Effector CD8-positive, alpha-beta T cell (primary cell): ENCODE results near the gene LCORL.
"Not testable (repeated sequence)": the region's sequence is repeated elsewhere in the genome, so short reads cannot be mapped to it uniquely, and the experiment has no call there.

Experiments used
- DNase-seq: peaks from one replicate; lab custom pipeline; 2025; lab: John Stamatoyannopoulos, UW
- total RNA-seq, 4 experiments: gene quantifications; one replicate each; lab custom pipeline; 2026; lab: John Stamatoyannopoulos, UW

Gene LCORL
- 24.3 to 43.9 (median 32.2) reads per million in 4 experiments for total RNA-seq

DNA sequence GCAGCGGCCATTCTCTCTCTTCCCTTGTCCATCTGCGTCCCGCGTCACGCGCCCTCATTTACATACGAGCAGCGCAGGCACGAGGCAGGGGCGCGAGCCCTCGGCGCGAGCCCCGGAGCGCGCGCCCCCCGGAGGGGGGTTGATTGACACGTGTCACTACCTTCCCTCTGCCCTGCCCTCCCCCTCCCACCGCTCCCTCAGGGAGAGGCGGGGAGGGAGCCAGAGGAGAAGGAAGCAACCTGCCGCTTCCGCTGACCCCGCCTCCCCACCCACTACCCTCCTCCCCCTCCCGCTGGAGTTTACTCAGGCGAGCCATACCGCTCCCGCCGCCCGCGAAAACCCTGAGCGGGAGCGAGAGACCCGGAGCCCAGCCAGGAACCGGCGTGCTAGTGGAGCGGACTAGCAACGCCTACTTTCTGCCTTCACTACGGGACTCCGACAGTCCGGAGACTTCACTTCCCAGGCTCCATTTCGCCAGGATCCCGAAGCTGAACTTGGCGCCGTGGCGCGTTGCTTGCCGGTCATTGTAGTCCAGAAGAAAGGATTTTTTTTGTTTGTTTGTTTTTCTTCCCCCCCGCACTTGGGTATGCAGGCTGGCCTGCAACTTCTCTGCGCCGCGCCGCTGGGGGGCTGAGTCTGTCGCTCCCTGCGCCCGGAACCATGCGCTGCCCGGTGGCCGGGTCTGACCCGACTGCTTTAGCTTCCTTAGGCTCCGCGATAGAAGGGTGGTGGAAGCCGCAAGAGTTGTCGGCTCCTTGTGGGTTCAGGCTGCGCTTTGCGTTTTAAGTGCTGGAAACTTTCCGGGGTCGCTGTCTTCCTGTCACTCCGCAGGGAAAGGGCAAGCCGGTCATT lies at the start of gene LCORL:
TSS of gene LCORL (minus strand) at position 36 of the 852 bp plus-strand sequence. CDS start at position 32, 4 bp downstream.
- DNase-seq, result peak; percentile 84

DNA sequence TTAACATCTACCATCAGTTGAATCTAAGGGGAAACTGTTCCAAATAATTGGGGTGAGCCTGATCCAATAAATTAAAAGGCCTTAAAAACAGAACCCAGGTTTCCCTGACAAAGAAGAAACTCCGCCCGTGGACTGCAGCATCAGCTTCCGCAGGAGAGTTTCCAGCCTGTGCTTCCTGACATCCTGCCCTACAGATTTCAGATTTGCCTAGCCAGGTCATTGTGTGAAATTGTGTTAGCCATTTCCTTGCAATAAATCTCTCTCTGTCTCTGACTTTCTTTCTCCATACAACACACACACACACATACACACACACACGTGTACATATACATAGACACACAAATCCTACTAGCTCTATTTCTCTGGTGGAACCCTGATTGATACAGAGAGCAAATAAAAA lies 48.3 kb upstream of the LCORL start:
- no peak for DNase-seq

DNA sequence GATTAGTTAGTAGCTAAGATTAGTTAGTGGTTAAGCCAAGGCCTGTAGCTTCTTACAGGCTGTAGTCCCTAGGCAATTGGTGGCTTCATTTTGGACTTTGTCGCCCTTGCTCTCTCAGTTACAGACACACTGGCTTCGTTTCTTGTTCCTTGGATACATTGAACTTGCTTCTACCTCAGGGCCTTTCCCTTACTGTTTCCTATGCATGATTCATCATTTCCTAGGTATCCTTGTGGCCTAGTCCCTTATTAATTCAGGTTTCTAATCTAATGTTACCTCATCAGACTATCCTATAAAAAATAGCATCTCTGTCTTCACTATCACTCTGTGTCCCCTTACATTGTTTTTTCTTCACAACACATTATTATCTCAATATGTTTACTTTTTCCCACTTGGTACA lies 45.5 kb upstream of the LCORL start:
- DNase-seq, result no peak

DNA sequence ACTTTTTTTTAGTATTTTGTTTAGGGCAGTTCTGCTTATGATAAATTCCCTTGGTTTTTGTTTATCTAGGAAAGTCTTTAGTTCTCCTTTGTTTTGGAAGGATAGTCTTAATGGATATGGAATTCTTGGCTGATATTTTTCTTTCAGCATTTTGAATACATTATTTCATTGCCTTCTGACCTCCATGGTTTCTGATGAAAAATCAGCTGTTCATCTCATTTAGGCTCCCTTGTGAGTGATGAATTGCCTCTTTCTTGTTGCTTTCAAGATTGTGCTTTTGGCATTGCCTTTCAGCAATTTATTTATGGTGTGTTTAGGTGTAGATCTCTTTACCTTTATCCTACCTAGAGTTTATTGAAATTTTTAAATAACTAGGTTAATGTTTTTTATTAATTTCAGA lies 41.5 kb upstream of the LCORL start:
- no peak for DNase-seq

DNA sequence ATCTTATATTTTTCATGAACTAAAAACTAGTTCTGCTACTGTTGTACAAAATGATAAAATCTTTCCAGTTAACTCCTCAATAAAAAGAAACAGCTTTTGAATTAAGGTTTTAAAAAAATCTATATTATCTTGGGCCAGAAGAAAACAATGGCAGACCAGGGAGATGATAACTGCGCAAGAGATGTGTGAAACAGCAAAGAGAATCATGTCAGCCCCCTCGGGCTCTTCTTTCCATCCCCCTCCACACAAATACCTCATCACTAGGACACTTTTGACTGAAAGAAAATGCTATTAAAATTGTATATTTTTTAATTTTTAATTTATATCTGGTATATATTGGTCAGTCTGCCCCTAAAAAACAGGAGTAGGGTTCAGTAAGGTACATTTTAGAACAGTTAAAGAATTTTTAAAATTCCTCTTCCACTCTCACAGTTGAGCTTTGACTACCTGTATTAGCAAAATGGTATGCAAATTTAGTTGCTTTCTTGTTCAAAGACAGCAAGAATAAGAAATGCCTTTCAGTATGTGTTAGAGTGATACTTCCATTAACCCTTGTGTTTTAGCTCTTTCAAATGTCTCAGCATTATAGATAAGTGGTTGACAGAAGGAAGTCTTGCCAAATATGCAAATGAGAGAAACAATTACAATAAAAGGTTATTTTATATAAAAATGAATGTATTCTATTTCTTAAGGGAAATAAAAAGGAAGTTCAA lies 36.4 kb upstream of the LCORL start:
- DNase-seq, result no peak

DNA sequence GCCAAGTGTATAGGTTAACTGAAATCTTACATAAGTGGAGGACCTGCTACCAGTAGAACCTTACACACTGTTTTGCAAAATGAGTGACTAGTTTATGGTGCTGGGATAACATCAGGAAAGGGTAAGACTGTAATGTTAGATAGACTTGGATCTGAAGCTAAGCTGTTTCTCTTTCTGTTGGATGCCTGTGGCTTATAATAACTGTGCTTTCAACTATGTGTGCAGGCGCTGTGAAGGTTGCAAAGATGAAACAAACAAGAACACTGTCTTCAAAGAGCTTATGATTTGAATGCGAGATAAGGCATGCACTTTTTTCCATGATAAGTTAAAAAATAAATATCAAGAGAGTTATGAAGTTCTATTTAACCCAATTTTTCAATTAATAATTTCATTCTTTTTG lies 34.5 kb upstream of the LCORL start:
- DNase-seq, result no peak

DNA sequence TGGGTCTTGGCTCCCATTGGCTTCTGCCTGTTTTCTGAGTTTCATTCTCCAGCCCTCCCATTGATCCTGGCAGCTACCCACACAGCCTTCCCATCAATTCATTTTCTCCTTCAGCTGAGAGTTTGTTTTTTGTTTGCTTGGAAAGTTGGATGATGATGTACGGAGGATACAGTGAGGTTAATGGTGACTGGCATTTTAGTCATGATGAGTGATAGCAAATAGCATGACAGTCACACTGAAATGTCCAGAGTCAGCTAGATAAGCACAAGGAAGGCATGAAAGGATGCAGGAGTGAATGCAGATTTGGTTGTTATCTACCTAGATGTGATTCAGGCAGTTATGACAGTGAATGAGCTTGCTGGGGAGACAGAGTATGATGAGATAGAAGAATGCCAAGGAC lies 30.6 kb upstream of the LCORL start:
- DNase-seq, result no peak

DNA sequence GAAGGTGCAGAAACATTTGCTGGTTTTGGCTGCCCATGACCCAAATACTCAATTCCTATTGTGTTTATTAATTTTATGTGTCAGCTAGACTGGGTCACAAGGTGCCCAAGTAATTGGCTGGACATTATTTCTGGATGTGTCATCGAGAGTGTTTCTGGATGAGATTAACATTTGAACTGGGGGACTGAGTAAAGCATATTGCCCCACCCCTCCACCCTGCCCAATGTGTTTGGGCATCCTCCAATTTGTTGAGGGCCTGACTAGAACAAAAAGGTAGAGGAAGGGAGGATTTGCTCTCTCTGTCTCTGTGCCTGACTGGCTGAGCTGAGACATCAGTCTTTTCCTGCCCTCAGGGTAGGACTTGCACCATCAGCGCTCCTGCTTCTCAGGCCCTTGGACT lies 29.7 kb upstream of the LCORL start:
- DNase-seq, result no peak

DNA sequence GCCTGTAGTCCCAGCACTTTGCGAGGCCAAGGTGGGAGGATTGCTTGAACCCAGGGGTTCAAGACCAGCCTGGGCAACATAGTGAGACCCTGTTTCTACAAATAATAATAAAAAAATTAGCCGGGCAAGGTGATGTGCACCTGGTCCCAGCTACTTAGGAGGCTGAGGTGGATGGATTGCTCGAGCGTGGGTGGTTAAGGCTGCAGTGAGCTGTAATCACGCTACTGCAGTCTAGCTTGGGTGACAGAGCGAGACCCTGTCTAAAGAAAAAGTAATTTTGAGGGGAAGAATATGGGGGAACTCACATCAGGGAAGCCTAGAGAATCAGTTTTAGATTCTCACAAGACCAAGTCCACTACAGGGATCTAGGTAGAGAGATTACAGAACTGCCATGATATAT lies 28.9 kb upstream of the LCORL start:
- DNase-seq, result no peak

DNA sequence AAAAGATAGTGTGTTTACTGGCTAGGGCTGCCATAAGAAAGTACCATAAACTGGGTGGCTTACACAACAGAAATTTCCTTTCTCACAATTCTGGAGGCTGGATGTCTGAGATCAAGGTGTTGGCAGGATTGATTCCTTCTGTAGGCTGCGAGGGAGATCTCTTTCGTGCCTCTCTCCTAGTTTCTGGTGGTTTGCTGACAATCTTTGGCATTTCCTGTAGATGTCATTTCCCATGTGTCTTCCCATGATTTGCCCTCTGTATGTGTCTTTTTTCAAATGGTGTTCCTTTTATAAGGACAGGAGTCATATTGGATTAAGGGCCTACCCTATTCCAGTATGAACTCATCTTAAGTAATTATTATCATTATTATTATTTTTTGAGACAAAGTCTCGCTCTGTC lies 27.9 kb upstream of the LCORL start:
- no peak for DNase-seq

DNA sequence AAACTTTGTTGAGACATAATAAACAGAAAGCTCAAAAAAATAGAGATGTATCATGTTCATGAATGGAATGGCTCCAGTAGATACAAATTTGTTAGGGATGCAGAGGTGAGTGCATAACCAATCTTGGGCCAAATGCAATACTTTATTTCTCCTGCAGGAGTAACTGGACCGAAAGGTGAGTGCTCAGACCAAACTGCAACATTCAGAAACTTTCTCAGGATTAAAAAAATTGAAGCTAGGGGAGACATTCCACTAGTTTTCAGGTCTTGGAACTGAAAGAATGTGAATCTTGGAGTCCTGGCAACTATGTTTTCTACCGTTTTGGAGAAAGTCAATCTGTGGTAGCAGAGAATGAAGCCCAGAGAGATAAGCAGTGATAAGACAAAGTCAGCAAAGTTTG lies 21.2 kb upstream of the LCORL start:
- no peak for DNase-seq

DNA sequence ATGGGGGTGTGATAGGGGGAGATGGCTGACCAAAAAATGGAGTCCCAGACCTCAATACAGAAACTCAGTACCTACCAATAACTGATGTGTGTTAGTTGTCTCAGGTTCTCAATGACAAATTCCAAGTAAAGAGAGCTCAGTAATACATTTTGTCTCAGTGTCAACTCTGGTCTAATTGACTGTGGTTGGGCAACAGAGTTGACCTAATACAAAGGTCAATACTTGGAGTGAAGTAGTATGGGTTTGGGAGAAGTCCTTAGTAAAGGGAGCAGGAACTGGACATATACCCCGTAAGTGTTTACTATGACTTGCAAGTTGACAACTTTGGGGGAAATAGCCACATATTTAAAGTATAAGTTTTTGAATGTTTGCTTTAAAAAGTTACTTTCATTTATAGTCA lies 20.5 kb upstream of the LCORL start:
- no peak for DNase-seq

DNA sequence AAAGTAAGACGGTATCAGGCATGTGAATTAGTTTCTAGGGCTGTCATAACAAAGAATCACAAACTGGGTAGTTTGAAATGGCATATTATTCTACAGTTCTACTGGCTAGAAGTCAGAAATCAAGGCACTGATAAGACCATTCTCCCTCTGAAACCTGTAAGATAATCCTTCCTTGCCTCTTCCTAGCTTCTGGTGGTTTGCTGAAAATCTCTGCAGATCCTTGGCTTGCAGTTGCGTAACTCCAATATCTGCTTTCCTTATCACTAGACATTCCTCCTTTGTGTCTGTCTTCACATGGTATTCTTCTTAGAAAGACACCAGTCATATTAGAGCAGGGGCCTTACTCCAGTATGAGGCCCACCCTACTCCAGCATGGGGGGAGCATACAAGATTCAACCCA lies 19.6 kb upstream of the LCORL start:
- no peak for DNase-seq

DNA sequence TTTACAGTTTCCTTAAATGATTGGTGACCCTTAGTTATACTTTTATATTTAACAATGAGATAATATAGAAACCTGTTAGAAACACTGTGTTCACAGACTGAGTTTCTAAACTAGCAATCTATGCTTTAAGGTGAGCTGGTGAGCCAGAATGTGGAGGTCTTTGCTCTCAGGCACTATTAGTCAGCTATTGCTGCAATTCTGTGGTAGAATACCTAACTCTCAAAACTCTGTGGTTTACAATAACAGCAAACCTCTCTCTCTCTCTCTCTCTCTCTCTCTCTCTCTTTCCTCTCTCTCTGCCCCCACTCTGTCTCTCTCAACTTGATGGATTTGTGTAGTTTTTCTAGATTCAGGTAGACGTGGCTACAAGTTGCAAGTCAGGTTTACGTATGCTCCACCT lies 17.6 kb upstream of the LCORL start:
- no peak for DNase-seq

DNA sequence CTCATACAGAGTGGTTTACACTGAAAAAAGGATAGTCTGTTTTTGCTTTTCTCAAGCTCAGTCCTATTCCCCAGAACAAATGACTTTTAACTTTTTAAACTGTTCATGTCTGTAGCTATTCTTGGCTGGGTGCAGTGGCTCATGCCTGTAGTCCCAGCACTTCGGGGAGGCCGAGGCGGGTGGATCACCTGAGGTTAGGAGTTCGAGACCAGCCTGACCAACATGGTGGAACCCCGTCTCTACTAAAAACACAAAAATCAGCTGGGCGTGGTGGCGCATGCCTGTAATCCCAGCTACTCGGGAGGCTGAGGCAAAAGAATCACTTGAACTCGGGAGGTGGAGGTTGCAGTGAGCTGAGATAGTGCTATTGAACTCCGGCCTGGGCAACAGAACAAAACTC lies 14.8 kb upstream of the LCORL start:
- DNase-seq, result not testable (repeated sequence)

DNA sequence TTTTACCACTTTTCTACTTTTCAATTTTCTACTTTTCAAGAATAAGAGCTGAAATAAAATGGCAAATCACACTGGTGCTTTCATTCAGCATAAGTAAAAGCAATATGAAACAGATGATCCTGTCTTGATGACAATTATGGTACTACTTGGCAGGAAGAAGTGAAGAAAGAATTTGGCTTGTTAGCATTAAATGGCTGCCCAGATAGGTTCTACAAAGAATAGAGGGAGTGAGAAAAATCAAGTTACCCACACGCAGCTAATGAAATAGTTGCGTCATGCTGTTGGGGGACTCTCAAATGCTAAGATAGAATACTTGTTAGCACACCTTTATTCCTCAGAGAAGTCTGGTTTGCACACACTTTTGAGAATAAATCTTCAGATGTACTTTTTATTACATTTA lies 12.5 kb upstream of the LCORL start:
- no peak for DNase-seq

DNA sequence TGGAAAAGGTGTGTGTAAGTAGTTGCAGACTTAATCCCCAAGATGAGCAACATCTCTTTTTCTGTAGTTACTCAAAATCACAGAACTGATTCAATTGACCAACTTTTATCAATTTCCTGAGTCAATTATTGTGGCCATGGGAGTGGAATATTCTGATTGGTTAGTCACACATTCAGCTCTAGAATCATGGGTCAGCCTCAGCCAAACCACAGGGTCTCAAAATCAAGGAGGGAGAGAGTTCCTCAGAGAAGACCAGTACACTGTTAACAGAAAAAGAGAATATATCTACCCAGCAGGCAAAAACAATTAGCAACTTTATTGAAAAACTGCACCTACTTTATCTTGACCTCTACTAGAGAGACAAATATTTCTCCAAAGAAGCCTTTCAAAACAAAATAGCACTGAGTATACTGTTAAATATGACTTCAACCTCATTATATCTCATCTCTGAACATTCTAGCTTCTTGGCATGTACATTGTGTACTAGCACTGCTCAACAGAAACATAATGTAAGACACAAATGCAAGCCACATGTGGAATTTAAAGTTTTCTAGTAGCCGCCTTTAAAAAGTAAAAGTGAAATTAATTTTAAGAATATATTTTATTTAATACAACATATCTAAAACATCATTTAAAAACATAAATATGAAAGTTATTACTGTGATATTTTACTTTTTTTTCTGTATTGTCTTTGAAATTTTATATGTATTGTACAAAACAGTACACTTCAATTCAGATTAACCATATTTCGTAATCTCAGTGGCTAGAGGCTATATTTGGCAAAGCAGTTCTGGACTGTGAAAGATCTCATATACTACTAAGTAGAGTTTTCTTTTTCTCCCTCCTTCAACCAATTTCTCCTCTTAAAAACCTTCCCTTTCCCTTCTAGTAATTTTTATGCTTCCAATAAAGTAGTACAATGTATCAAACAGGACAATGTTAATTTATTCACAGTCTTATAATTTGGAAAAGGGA lies 11.8 kb upstream of the LCORL start:
- no peak for DNase-seq

DNA sequence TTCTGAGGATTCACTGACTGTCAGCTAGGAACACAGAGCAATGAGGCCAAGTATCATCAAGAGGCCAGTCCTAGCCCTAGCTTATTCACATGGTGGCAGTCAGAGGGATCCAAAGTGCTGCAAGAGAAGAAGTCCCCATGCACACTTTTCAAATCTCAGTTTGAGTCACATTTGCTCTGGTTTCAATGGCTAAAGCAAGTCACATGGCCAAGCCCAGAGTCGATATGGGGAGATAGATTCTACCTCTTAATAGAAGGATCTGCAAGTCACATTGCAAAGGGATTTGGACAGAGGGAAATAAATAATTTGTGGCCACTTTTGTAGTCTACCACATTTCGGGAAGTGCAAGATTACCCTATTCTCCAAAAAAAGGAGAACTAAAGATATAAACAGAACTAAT lies 3.7 kb upstream of the LCORL start:
- no peak for DNase-seq

DNA sequence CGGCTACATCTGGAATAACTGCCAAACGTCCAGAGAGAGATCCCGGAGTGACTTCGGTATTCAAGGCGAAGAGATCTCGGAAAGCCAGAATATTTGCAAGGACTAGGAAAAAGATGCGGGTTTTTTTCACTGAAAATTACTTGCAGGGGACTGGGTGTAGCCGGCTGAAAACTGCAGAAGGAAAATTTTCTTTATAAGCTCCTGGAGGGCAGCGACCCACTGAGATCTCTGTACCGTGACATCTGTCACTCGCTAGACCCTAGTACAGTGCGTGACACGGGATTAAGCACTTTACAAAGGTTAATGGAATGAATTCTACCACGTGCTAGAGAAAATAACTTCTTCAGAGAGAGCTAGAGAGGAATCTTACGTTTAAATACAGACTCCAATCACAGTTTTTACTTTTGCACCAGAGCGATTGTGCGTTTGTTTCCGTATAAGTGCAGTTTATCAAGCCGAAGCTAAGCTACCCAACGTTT lies 1.1 kb upstream of the LCORL start:
- DNase-seq, result no peak

DNA sequence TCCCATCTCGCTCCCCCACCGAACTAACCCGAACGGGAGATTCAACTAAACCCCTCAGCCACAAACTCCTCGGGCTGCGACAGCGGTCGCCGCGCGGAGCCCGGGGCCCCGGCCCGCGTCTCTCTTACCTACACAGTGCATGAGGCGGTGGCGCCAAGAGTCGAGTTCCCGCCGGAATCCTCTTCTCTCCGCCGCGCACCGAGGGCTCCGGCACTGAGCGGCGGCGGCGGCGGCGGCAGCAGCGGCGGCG lies 160 bp downstream of the LCORL start:
- DNase-seq, result no peak

DNA sequence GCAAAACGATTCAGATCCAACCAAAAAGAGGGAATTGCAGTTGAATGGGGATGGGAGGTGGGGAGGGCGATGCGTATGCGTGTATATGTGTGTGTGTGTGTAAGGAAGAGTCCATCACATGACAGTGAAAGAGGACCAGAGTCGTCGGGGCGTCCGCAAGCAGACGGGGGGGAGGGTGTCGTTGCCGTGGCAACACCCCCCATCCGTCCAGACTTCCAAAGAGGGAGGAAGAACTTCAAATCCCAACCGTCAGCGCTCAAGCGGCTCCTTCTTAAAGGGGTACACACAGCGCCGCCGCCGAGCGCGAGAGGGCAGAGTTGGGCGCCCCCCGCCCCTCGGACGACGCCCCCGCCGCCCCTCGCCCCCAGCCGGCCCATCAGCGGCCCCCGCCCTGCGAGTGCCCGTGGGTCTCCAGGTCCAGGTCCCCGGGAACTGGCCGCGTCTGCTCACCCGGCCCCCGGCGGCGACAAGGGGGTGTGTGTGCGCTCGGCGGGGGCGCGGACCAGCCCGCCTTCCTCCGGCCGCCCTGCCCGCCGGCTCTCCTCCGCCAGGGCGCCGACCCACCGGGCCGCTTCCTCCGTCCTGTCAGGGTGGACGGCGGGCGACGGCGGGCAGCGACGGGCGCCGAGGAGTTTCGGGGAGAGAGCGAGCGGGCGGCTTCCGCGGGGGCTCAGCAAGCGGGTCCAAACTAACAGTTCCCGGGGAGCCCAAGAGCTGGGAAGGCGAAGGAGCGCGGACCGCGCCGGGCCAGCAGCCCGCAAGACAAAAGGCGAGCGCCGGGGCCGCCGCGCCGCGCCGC lies 685 bp downstream of the LCORL start:
- DNase-seq, result peak; percentile 43
